Left hindlimb (tissue), 1 donor: Measurements from ENCODE around the gene CCDC197.

Source experiments
- DNase-seq: peaks from one replicate; pipeline ENCODE4 v3.0.0-alpha.2; 2018

Gene CCDC197

GRCh38 chr14:93997082-93997481 lies at the start of gene CCDC197:
TSS of gene CCDC197 (plus strand) at chr14:93997301. CDS start at chr14:93998132, 831 bp downstream.
- no peak for DNase-seq

- no peak for DNase-seq
These were observed 47.5 kb upstream of the CCDC197 start for GRCh38 chr14:93949511-93950075.

- DNase-seq: no peak
These were observed 46.0 kb upstream of the CCDC197 start for GRCh38 chr14:93950948-93951634.

GRCh38 chr14:93951635-93952540 lies 45.2 kb upstream of the CCDC197 start:
- no peak for DNase-seq

- no peak for DNase-seq
These were observed 44.3 kb upstream of the CCDC197 start for GRCh38 chr14:93952829-93953228.

GRCh38 chr14:93953263-93953662 lies 43.8 kb upstream of the CCDC197 start:
- no peak for DNase-seq

GRCh38 chr14:93953739-93954515 lies 43.2 kb upstream of the CCDC197 start:
- no peak for DNase-seq

- DNase-seq: no peak
These were observed 42.6 kb upstream of the CCDC197 start for GRCh38 chr14:93954516-93954830.

GRCh38 chr14:93954900-93955849 lies 41.9 kb upstream of the CCDC197 start:
- no peak for DNase-seq

- no peak for DNase-seq
These were observed 41.1 kb upstream of the CCDC197 start for GRCh38 chr14:93955850-93956481.

- DNase-seq: no peak
These were observed 40.4 kb upstream of the CCDC197 start for GRCh38 chr14:93956514-93957332.

GRCh38 chr14:93957333-93957710 lies 39.8 kb upstream of the CCDC197 start:
- no peak for DNase-seq

- DNase-seq: no peak
These were observed 39.1 kb upstream of the CCDC197 start for GRCh38 chr14:93957751-93958566.

- DNase-seq: no peak
These were observed 38.4 kb upstream of the CCDC197 start for GRCh38 chr14:93958567-93959238.

- no peak for DNase-seq
These were observed 37.6 kb upstream of the CCDC197 start for GRCh38 chr14:93959239-93960107.

GRCh38 chr14:93960108-93960475 lies 37.0 kb upstream of the CCDC197 start:
- no peak for DNase-seq

GRCh38 chr14:93960774-93961438 lies 36.2 kb upstream of the CCDC197 start:
- no peak for DNase-seq
